COLO668 (cell line): ENCODE data around the gene U2AF1L4.

Source experiments
- DNase-seq: peaks from one replicate; lab custom pipeline; 2025; ENCODE audit not compliant: unreplicated experiment; lab: John Stamatoyannopoulos, UW

The U2AF1L4 gene

DNA sequence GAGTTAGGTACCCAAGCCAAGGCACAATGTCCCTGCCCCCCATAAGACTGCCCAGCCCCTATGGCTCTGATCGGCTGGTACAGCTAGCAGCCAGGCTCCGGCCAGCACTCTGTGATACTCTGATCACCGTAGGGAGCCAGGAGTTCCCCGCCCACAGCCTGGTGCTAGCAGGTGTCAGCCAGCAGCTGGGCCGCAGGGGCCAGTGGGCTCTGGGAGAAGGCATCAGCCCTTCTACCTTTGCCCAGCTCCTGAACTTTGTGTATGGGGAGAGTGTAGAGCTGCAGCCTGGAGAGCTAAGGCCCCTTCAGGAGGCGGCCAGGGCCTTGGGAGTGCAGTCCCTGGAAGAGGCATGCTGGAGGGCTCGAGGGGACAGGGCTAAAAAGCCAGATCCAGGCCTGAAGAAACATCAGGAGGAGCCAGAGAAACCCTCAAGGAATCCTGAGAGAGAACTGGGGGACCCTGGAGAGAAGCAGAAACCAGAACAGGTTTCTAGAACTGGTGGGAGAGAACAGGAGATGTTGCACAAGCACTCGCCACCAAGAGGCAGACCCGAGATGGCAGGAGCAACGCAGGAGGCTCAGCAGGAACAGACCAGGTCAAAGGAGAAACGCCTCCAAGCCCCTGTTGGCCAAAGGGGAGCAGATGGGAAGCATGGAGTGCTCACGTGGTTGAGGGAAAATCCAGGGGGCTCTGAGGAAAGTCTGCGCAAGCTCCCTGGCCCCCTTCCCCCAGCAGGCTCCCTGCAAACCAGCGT lies 30.4 kb downstream of the U2AF1L4 start:
- DNase-seq: no peak

DNA sequence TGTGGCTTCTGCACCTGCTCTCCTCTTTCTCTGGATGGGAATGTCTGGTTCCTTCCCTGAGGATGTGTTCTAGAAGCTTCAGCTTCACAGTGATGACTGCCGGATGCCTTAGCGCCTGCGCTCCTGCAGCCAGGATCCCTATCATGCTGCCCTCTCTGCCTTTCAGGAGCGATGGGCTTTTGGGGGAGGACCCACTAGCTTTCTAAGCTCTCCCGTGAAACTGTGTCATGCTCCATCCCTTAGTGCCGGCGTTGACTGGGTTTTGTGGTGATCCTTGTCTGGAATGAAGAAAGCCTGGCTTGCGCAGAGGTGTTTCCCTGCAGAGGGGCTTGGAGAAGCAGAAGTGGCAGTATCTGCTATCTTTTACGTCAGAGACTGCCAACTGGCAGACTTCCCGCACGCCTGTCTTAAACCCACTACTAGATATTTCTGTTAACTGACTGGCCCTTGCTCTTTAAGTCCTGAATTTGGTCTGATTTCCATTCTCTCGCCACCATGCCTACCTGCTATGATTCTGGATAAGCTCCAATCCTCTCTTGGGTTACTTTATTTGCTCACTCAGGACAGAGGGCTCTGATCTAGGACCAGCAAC lies 31.2 kb downstream of the U2AF1L4 start:
- DNase-seq: no peak

DNA sequence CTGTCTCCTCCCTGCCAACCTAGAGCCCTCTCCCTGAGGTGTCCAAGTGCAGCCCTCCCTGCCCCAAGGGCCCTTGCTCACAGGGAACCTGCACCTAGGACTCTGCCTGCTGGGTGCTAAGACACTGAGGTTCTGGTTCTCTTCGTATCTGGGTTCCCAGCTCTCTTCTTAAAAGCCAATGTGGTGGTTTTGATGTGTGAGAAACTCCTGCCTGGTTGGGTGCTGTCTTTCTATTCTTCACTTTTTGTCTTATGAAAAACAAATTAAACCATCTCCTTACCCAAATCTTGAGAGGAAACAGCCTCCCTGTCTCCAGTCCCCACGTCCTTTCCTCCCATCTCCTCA lies 31.7 kb downstream of the U2AF1L4 start:
- no peak for DNase-seq

DNA sequence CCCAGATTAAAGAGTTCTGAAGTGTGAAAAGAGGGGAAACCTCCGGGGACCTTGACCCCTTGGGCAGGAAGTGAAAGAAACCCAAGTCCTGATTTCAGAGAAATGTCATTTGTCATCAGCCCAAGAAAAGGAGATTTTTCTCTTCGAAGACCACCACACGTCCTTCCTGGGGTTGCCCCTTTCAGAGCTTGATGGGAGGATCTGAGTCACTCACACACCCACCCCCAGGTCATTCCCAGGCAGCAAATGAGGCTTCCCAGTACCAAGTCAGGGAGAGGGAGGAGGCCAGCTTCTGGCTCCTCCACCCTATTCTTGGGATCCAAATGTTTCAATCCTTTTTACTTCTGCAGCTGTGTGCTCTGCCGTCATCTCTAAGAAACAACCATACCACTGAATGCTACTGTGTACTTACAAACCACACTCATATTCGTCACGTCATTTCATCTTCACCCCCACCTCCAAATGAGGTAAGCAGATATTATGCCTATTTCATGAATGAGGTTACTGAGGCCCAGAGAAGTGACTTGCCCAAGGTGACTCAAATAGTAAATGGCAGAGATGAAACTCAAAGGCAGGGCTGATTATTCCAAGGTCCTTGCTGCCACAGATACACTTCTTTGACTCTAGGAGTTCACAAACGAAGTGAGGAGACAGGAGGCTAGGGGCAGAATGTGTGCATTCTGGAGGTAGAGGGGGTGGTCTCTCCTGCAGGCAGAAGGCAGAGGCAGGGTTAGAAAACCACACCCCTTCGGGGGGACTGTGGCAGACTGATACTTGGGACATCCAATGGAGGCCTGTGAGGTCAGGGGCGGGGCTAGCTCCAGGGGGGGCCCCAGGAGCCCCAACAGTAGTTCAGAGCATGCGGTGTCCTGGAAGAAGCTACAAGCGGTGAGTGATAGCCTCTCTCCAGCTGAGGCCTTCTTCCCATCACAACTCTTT lies 32.4 kb downstream of the U2AF1L4 start:
- DNase-seq: no peak

DNA sequence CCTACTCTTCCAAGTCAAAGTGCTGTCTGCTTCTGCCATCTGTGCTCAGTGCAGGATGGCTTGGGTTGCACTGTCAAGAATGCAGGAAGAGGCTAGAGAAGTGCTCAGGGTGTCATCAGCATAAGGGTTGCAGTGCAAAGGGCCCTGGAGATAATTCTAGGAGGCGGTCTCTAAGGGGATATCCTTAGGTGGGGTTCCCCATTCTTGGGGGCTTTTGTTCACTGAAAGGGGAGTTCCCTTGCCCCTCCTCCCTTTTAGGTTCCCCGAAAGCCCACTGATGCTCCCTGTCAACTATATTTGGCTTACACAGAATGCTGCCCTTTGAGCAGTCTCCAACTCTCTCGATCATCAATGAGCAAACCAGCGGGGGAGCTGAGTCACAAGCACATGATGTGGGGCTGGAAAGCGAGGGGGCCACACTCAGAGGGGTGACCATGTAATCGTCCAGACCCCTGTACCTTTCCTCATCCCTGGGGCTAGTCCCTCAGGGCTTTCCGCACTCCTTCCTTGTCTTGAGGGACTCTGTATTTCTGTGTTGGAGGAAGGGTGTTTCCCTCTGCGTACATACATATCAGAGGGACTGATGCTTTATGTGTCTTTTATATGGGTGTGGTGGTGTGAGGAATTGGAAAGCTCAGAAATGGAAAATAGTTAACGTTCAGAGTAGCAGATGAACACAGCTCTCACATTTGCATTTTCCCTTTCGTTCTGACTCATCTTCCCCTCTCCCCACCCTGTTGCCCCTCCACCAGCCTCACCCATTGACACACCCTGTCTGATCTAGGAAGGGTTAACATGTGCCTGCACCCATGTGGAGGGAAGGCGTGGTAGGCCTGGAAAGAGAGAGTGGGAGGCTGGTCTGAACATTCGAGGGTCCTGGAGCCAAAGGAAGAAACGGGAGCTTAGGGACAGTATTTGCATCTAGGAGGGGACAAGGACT lies 34.2 kb downstream of the U2AF1L4 start:
- DNase-seq: no peak

DNA sequence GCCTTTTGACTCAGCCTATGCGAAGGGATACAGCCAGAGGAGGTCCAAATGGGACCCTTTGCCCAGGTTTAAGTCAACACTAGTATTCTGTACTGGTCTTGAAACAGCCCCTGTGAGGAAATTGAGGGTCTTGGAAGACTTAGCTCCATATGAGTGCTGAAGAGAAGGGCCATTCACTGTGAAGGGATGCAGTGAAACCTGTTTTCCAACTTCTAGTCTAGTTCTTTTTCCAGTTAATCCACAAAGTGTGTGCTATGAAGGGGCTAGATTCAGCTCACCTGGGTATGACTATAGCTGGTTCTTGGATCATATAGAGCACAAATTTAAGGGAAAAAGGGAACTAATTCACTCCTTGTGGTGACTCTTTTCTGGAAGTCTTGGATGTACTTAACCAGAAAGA lies 36.8 kb downstream of the U2AF1L4 start:
- no peak for DNase-seq

DNA sequence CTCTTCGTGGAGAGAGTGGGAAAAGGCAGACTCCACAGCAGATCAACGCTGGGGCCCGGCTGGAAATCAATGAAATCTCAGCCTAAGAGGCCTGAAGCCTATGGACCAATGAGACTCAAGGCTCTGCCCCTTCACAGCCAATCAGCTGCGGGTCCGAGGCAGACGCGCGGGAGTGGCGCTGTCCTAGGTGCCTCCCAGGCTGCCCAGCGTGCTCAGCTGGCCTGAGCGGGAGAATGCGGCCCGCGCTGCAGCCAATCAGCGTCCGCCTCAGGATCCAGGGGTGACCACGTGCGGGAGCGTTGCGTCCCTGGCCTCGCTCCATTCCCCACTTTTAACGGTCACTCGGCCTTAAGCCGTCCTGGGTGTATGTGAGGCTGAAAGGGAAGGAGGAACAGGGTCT lies 41.0 kb downstream of the U2AF1L4 start, which contains the start of gene ZBTB32:
Gene ZBTB32, plus strand, starts transcription at position 341 of the 400 bp plus-strand sequence. CDS start 10,069 bp downstream, outside the sequence.
- peak; percentile 29 for DNase-seq

DNA sequence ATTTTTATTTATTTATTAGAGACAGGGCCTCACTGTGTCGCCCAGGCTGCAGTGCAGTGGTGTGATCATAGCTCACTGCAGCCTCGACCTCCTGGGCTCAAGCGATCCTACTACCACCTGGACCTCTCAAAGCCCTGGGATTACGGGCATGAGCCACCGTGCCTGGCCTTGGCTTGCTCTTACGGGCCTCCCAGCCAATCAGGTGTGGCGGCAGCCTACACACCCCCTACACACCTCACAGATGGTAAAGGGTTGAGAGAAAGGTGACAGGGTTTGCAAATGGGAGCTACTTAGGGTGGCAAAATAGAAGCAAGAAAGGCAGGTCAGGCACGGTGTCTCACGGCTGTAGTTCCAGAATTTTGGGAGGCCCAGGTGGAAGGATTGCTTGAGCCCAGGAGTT lies 41.9 kb downstream of the U2AF1L4 start:
- DNase-seq: no peak

DNA sequence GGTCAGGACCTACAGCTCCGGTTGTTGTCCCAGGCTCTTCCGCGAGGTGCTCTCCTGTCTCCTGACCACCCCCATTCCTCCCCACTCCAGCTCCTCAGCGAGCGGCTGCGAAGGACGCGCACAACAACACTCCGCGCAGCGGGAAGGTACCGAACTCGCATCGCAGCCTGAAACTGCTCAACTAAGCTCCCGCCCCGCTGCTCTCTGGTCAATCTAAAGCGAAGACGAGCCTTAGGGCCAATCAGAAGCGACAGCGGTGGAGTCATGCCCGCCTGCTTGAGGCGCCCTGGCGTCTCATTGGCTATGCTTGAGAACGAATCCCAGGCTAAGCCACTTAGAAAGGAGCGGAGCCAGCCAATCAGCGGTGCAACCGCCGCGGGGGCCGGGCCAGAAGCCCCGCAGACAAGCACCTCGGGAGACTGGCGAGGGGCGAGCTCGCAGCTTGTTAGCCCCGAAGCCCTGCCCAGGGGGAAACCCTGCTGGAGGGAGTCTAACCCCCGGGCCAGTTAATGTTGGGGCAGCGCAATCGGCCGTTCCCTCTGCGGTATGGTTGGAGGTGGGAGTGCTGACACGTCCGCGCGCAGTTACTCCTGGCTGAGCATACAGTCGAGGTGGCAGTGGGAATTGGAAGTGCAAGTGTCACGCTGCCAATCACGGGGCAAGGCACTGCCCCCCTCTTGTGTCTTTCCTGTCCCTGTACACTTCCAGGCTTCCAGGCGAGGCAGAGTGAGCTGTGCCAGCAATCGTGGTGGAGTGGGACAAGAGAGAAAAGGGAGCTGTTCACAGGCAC lies 42.8 kb downstream of the U2AF1L4 start:
- DNase-seq: peak; percentile 94

DNA sequence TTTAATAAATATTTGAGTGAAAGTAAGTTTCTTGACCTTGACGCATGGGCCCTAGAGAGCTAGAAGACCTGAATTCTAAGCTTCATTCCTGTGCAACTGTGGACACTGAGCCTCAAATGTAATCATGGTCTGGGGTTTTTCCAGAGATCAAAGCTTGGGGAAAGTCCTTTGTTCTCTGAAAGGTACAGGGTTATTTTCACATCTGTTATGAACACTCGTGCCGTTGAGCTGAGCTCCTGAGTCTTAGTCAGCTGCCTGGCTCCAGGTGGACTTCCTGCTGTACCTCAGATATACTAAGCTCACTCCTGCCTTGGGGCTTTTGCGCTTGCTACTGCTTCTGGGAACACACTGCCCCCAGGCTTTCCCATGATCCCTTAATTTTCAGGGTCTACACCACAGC lies 48.4 kb downstream of the U2AF1L4 start:
- no peak for DNase-seq

DNA sequence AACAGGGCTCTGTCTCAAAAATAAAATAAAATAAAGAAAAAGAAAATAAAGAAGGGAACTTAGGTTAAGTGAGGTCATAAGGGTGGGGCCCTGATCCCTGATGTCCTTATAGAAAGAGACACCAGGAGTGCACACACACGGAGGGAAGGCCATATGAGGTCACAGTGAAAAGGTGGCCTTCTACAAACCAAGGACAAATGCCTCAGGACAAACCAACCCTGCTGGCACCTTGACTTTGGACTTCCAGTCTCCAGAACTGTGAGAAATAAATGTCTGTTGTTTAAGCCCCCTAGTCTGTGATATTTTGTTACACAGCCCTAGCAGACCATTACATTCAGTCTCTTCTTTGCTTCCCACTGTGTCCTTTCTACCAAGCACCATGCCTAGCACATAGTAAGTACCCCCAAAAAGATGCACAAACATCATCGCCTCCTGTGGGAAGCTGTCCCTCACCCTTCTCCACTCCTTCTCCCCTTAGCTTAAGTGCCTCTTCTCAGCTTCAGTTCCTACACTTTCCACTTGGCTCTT lies 49.3 kb downstream of the U2AF1L4 start:
- no peak for DNase-seq

DNA sequence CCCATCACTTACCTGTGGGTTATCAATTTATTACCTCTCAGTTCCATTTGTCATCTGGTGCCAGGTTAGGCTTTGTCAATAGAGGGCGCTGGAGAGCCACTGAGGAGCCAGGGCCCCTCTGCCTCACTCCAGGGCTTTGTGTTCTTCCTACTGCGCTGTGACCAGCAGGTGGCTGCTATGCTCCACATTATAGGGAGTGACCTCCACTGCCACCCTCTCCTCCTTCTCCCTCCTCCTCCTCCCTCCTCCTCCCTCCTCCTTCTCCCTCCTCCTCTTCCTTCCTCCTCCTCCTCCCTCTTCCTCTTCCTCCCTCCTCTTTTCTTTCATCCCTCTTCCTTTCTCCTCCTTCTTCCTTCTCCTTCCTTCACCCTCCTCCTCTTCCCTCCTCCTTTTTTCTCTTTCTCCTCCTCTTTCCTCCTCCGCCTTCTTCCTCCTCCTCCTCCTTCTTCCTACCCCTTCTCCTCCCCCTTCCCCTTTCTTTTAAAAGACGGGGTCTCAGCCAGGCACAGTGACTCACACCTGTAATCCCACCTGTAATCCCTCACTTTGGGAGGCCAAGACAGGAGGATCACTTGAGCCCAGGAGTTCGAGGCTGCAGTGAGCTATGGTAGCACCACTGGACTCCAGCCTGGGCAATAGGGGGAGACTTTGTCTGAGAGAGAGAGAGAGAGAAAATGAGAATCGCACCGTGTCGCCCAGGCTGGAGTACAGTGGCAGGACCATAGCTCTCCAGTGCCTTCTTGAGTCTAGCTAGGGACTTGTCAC lies 51.2 kb downstream of the U2AF1L4 start:
- peak; percentile 87 for DNase-seq

DNA sequence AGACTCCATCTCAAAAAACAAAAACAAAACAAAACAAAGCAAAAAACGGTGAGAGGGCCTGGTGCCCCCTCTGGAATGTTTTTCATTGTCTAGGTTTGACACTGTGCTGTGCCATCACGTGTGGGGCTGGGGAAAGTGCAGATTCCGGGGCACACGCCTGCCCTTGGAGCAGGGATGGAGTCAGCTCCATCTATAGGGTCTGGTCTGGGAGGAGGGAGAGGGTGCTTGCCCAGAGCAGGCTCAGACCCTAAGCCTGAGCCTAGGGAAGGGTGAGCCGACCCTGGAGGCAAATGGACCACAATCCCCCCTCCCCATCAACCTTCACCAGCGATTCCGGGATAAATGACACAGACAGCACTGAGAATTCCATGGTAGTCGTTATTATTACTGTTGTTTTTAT lies 51.8 kb downstream of the U2AF1L4 start:
- DNase-seq: no peak
